Measurements from ENCODE around the gene USP17L5.
"Not testable (repeated sequence)": the region's sequence is repeated elsewhere in the genome, so short reads cannot be mapped to it uniquely, and the experiment has no call there.

Gene USP17L5, protein sequence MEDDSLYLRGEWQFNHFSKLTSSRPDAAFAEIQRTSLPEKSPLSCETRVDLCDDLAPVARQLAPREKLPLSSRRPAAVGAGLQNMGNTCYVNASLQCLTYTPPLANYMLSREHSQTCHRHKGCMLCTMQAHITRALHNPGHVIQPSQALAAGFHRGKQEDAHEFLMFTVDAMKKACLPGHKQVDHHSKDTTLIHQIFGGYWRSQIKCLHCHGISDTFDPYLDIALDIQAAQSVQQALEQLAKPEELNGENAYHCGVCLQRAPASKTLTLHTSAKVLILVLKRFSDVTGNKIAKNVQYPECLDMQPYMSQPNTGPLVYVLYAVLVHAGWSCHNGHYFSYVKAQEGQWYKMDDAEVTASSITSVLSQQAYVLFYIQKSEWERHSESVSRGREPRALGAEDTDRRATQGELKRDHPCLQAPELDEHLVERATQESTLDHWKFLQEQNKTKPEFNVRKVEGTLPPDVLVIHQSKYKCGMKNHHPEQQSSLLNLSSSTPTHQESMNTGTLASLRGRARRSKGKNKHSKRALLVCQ

DNA sequence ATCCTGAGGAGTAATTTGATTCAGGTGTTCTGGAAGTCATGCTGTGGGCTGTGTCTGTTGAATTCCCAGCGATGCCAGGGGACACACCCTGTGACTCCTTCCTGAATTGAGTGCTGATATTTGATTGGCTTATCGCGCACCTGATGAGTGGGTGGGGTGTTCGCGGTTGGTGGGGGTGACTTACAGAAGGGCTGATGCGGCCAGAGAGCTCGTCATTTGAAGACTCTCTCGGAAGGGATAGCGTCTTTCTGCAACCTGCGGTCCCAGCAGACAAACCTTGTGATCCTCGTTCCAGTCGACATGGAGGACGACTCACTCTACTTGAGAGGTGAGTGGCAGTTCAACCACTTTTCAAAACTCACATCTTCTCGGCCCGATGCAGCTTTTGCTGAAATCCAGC, at the start of gene USP17L5:
TSS of gene USP17L5 (plus strand) at position 301 of the 400 bp plus-strand sequence. CDS start at position 301, 0 bp downstream.
- DNase-seq (ENCODE audit: low read depth in 2 of 2), result not testable (repeated sequence)

DNA sequence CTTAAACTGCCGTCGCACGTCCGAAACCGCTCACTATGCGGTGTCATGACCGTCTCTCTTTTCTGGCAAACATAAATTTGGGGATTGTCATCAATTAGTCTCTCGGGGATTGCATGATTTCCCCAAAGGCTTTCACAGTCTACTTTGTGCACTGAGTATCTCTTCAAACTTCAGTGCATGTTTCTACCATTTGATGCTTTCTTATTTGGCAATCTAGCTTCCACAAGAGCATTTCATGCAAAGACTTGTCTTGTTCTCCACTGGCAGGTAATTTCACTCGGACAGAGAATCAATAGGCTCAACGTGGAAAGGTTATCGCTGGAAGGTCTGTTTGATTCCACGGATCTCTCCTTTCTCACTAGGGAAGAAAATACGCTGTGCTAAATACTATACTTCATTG, 15.0 kb upstream of the USP17L5 start:
- DNase-seq (ENCODE audit: low read depth in 2 of 2), result not testable (repeated sequence)

DNA sequence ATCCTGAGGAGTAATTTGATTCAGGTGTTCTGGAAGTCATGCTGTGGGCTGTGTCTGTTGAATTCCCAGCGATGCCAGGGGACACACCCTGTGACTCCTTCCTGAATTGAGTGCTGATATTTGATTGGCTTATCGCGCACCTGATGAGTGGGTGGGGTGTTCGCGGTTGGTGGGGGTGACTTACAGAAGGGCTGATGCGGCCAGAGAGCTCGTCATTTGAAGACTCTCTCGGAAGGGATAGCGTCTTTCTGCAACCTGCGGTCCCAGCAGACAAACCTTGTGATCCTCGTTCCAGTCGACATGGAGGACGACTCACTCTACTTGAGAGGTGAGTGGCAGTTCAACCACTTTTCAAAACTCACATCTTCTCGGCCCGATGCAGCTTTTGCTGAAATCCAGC, 14.3 kb upstream of the USP17L5 start, which contains the start of gene USP17L24:
TSS of gene USP17L24 (plus strand) at position 301 of the 400 bp plus-strand sequence. CDS start at position 301, 0 bp downstream.
- not testable (repeated sequence) for DNase-seq (ENCODE audit: low read depth in 2 of 2)

DNA sequence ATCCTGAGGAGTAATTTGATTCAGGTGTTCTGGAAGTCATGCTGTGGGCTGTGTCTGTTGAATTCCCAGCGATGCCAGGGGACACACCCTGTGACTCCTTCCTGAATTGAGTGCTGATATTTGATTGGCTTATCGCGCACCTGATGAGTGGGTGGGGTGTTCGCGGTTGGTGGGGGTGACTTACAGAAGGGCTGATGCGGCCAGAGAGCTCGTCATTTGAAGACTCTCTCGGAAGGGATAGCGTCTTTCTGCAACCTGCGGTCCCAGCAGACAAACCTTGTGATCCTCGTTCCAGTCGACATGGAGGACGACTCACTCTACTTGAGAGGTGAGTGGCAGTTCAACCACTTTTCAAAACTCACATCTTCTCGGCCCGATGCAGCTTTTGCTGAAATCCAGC, 9.6 kb upstream of the USP17L5 start, which contains the start of gene USP17L25:
TSS of gene USP17L25 (plus strand) at position 301 of the 400 bp plus-strand sequence. CDS start at position 301, 0 bp downstream.
- DNase-seq (ENCODE audit: low read depth in 2 of 2), result not testable (repeated sequence)

DNA sequence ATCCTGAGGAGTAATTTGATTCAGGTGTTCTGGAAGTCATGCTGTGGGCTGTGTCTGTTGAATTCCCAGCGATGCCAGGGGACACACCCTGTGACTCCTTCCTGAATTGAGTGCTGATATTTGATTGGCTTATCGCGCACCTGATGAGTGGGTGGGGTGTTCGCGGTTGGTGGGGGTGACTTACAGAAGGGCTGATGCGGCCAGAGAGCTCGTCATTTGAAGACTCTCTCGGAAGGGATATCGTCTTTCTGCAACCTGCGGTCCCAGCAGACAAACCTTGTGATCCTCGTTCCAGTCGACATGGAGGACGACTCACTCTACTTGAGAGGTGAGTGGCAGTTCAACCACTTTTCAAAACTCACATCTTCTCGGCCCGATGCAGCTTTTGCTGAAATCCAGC, 4.8 kb upstream of the USP17L5 start, which contains the start of gene USP17L26:
TSS of gene USP17L26 (plus strand) at position 301 of the 400 bp plus-strand sequence. CDS start at position 301, 0 bp downstream.
- DNase-seq (ENCODE audit: low read depth in 2 of 2), result not testable (repeated sequence)

DNA sequence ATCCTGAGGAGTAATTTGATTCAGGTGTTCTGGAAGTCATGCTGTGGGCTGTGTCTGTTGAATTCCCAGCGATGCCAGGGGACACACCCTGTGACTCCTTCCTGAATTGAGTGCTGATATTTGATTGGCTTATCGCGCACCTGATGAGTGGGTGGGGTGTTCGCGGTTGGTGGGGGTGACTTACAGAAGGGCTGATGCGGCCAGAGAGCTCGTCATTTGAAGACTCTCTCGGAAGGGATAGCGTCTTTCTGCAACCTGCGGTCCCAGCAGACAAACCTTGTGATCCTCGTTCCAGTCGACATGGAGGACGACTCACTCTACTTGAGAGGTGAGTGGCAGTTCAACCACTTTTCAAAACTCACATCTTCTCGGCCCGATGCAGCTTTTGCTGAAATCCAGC, 4.6 kb downstream of the USP17L5 start, which contains the start of gene USP17L27:
TSS of gene USP17L27 (plus strand) at position 301 of the 400 bp plus-strand sequence. CDS start at position 301, 0 bp downstream.
- not testable (repeated sequence) for DNase-seq (ENCODE audit: low read depth in 2 of 2)

DNA sequence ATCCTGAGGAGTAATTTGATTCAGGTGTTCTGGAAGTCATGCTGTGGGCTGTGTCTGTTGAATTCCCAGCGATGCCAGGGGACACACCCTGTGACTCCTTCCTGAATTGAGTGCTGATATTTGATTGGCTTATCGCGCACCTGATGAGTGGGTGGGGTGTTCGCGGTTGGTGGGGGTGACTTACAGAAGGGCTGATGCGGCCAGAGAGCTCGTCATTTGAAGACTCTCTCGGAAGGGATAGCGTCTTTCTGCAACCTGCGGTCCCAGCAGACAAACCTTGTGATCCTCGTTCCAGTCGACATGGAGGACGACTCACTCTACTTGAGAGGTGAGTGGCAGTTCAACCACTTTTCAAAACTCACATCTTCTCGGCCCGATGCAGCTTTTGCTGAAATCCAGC, 9.4 kb downstream of the USP17L5 start, which contains the start of gene USP17L28:
TSS of gene USP17L28 (plus strand) at position 301 of the 400 bp plus-strand sequence. CDS start at position 301, 0 bp downstream.
- DNase-seq (ENCODE audit: low read depth in 2 of 2), result not testable (repeated sequence)

DNA sequence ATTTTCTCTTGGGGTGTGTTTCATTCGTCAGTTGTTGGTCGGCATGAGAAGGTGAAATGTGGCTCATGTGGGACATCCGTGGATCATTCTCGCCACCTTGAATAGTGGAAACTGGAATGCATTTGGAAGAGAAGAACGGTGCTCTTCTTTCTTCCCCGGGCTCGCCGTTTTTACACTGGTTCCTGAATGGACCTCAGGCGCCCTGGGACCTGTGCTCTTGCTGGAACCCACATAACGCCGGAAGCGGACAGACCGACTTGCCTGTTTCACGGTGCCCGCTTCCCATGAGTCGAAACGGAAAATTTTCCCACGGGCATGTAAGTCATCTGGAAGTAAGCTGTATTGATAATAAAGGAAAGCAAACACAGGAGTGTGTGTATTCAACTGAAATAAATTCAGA, 11.7 kb downstream of the USP17L5 start:
- DNase-seq (ENCODE audit: low read depth in 2 of 2), result not testable (repeated sequence)

DNA sequence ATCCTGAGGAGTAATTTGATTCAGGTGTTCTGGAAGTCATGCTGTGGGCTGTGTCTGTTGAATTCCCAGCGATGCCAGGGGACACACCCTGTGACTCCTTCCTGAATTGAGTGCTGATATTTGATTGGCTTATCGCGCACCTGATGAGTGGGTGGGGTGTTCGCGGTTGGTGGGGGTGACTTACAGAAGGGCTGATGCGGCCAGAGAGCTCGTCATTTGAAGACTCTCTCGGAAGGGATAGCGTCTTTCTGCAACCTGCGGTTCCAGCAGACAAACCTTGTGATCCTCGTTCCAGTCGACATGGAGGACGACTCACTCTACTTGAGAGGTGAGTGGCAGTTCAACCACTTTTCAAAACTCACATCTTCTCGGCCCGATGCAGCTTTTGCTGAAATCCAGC, 14.1 kb downstream of the USP17L5 start, which contains the start of gene USP17L29:
TSS of gene USP17L29 (plus strand) at position 301 of the 400 bp plus-strand sequence. CDS start at position 301, 0 bp downstream.
- DNase-seq (ENCODE audit: low read depth in 2 of 2), result not testable (repeated sequence)

DNA sequence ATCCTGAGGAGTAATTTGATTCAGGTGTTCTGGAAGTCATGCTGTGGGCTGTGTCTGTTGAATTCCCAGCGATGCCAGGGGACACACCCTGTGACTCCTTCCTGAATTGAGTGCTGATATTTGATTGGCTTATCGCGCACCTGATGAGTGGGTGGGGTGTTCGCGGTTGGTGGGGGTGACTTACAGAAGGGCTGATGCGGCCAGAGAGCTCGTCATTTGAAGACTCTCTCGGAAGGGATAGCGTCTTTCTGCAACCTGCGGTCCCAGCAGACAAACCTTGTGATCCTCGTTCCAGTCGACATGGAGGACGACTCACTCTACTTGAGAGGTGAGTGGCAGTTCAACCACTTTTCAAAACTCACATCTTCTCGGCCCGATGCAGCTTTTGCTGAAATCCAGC, 23.6 kb downstream of the USP17L5 start, which contains the start of gene USP17L30:
TSS of gene USP17L30 (plus strand) at position 301 of the 400 bp plus-strand sequence. CDS start at position 301, 0 bp downstream.
- DNase-seq (ENCODE audit: low read depth in 2 of 2), result not testable (repeated sequence)

DNA sequence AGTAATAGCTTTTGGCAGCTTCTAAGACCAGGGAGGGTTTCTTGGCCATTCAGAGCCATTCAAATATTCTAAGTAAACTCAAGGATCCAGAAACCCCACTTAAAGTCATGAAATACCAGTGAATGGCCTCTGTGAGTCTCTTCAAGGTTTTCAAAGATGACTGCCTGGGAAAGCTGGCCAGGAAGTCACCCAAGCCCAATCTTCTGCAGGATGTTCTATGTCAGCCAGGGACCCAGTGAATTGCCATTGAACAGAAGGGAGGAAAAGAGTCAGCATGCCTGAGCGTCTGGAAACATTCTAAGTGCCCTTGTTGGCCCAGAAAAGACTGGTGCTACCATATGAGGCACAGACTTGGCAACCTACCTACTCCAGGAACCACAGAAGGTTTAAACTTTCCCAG, 40.7 kb downstream of the USP17L5 start:
- DNase-seq (ENCODE audit: low read depth in 2 of 2), result not testable (repeated sequence)

DNA sequence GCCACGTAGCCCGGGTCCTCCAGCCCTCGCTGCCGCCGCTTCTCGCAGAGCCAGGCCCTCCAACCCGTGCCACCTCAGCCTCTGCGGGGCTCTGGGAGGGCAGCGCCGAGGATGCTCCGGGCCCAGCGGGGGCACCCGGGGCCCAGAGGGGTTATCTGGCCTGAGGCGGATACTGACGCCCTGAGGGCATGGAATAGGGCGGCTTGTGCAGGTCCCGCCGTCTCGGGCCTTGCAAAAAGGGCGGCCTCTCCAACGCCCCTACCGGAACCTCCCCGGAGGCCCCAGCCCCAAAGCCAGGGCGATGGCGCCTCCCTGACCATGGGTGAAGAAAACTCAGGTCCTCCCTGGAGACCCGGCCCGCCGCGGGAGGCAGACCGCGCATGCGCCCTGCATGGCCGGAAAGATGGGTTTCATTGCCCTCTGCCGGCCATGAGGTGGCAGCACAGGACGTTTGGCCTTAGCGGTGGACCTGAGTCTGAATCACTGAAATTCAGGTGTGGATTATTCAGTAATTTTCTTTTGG, 41.9 kb downstream of the USP17L5 start:
- DNase-seq (ENCODE audit: low read depth in 2 of 2), result peak; percentile 22 to 46

DNA sequence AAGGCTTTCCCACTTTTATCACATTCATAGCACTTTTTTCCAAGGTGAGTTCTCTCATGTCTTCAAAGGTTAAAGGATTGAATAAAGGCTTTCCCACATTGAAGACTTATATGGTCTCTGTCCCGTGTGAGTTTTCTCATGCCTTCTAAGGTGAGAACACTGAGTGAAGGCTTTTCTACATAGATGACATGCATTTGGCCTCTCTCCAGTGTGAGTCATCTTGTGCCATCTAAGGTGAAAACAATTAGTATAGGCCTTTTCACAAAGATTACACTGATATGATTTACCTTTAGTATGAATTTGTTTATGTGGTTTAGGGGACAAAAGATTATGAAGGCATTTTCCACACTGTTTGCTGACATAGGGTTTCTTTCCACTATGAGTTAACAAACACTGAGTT, 44.9 kb downstream of the USP17L5 start:
- DNase-seq (ENCODE audit: low read depth in 2 of 2), result no peak

DNA sequence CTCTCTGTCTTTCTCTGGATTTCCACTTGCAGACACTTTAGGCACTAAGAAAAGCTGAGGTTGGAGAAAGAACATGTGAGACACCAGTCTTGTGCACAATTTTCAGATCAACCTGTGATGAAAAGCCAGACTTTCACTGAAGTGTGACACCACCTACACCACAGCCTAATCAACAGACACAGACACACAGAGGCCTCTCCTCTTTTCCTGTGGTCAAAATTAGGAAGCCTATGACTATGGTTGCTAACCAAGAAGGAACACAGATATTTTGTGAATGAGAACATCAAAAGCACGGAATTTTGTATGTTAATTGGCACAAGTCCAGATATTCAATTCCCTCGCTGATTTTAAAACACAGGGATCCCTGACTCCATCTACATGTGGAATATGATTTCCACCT, 49.8 kb downstream of the USP17L5 start:
- DNase-seq (ENCODE audit: low read depth in 2 of 2), result not testable (repeated sequence)

Data from stimulated activated CD4-positive, alpha-beta T cell treated with anti-CD3 and anti-CD28 coated beads, Interleukin-12 subunit alpha, Interleukin-12 subunit beta, amount 100 ng/mL, for 24 hours (primary cell).